Neuron (in vitro differentiated cells): ENCODE measurements around the gene LINGO1.

ENCODE experiments used
- H2AFZ ChIP-seq: one replicate; pipeline ENCODE4 v1.6.1; 2013; ENCODE audit warnings: low read depth, mild to moderate bottlenecking, inconsistent platforms, low read length, moderate library complexity
- H3K27me3 ChIP-seq: one replicate; pipeline ENCODE4 v1.6.1; 2013; ENCODE audit warnings: low read length; ENCODE audit not compliant: insufficient read depth
- H3K36me3 ChIP-seq: one replicate; pipeline ENCODE4 v1.6.1; 2013; ENCODE audit warnings: low read length; ENCODE audit not compliant: insufficient read depth
- H3K4me1 ChIP-seq: one replicate; pipeline ENCODE4 v1.6.1; 2013; ENCODE audit warnings: low read length; ENCODE audit not compliant: insufficient read depth
- H3K4me3 ChIP-seq: 2 replicates; pipeline ENCODE4 v1.5.1; 2013; ENCODE audit warnings: mild to moderate bottlenecking, low read length, moderate library complexity
- H3K9me3 ChIP-seq: one replicate; pipeline ENCODE4 v1.6.1; 2013; ENCODE audit warnings: low read length

LINGO1 gene

DNA sequence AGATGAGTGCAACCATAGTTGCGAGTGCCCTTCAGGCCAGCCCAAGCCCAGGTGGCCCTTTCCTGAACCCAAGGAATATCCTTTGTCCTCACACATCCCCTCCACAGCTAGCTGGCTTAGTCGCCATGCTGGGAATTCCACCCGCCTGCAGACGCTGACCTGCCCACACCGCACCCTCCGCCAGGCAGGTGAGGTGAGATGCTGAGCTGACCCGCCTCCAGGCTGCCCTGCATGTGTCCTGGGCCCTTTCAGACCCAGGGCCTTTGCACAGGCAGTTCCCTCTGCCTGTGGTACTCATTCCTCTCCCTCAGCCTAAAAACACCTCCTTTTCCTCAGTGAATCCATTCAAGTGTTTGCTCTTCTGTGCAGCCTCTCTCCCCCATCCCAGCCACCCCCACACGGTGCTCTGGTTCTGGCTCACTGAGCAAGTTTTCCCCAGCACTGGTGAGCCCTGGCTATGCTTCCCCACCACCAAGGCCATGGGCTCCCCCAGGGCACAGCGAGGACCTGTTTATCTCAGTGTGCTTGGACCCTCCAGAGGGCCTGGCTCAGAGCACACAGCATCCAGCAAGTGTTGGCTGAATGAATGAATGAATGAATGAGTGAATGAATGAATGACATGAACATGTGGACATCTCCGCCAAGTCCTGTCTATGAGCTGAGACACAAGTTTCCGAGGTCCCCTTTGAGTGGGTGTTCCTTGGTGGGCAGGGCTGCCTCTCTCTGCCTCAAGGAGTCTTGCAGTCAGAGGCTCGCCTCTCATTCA lies 33.0 kb upstream of the LINGO1 start:
- peaks cover 16% of the 10 kb centered on the region for H3K27me3 ChIP-seq
- H3K4me1 ChIP-seq, result peaks cover 4% of the 10 kb centered on the region
- H3K4me3 ChIP-seq, result no peak overlapping the region
- no peak overlapping the region for H2AFZ ChIP-seq
- H3K9me3 ChIP-seq, result no peaks in the 10 kb centered on the region
- H3K36me3 ChIP-seq, result no peaks in the 10 kb centered on the region

DNA sequence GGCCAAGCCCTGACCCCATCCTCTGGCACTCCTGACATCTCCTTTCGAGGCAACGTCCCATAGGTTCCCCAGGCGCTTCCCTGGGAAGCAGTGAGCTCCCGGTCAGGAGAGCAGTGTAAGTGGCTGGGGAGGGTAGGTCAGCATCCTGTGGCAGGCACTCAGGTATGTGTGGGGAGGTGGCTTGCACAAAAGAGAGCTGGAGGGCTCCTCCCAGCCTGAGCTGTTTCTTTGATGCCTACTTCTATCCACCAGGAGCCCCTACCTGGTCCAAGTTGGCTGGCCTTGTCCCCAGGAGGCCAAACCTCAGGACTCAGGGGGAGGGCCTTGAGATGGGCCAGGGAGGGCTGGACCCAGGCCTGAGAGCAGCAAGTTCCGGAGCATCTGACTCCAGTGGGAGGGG lies 31.7 kb upstream of the LINGO1 start:
- peaks cover 4% of the 10 kb centered on the region for H3K4me1 ChIP-seq

DNA sequence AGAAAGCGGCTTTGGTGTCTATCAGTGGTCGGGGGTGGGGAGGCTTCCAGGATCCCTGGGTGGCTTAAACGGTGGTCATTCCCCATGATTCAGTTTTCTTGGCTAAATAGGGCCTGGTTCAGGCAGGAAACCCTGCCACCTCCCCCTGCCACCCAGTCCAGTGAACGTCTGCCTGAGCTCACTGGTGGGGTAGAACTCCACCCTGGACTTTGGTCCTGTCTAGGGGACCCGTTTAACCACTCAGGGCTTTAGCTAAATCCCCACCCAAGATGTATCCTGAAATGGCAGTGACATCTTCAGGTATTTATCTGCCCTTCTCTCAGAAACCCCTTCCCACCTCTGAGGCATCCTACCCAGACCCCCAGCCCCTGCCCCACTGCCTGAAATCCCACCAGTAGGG lies 30.5 kb upstream of the LINGO1 start:
- Histone ChIP-seq H3K27me3 (peaks cover 11% of the 10 kb centered on the region), H3K4me3 (no peak overlapping the region), H3K4me1 (peaks cover 4% of the 10 kb centered on the region), H3K36me3 (no peaks in the 10 kb centered on the region), H3K9me3 (no peaks in the 10 kb centered on the region), H2AFZ (no peak overlapping the region)

More for the DNA sequence above, 31.7 kb upstream of the LINGO1 start:
- Histone ChIP-seq H2AFZ (no peak overlapping the region), H3K9me3 (no peaks in the 10 kb centered on the region), H3K4me3 (no peak overlapping the region), H3K36me3 (no peaks in the 10 kb centered on the region), H3K27me3 (peaks cover 16% of the 10 kb centered on the region)

DNA sequence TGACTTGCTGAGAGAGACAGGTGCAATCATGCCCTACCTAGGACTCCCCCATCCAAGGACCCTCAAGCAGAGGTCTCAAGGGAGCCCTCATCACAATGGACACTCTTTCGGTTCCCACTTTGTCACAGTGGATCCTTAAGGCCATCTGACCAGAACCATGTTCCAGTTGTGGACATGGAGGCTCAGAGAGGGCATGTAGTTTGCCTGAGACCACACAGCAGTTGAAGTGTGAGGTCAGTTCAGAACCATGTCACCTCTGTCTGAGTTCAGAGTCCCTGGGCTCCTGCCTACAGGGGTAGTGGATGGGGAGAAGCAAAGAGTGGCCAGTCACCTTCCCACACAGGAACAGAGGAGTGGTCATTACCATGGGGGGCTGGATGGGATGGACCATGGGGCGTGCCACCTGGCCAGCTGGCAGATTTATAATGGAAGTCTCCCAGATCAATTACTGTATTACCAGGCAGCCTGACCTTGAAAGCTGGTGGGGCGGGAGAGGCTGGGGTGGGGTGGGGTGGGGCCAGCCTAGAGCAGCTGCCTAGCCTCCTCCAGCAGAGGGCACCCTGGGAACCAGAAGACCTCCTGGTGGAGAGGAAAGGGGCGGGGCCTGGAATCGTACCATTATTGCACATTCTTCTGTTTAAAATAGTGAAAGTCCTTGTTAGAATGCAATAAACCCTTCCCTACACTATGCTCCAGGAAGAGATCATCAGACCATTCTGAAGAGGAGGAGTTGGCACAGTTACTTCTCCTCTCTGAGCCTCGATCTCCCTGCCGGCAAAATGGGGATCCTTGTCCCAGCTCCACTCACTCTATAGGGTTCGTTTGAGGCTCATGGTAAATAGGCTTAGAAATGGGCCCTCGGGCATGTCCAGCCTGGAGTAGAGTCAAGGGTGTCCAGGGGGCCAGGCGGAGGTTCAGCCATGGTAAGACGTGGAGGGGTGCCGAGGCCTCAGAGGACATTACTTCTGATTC lies 26.9 kb upstream of the LINGO1 start:
- Histone ChIP-seq H2AFZ (no peak overlapping the region), H3K4me3 (no peak overlapping the region), H3K27me3 (peaks cover 25% of the 10 kb centered on the region), H3K9me3 (no peaks in the 10 kb centered on the region), H3K4me1 (peaks cover 4% of the 10 kb centered on the region), H3K36me3 (no peaks in the 10 kb centered on the region)

DNA sequence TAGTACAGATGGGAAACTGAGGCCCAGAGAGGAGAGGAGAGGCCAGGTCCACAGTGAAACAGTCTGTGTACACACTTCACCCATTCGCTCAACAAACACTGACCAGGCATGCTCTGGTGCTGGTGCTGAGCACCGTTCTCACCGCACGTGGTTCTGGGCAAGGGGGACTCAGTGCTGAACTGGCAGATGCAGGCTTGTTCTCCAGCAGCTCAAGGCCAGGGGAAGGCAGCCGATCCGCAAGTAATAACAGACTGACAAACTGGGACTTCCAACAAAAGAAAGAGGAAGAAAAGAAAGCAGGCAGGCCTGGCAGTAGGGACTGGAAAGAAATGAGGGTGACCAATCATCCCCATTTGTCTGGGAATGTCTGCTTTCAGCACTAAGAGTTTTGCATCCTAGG lies 25.6 kb upstream of the LINGO1 start:
- Histone ChIP-seq H3K27me3 (peaks cover 25% of the 10 kb centered on the region), H2AFZ (no peak overlapping the region), H3K4me1 (no peaks in the 10 kb centered on the region), H3K36me3 (no peaks in the 10 kb centered on the region), H3K9me3 (peaks cover 3% of the 10 kb centered on the region), H3K4me3 (no peak overlapping the region)

DNA sequence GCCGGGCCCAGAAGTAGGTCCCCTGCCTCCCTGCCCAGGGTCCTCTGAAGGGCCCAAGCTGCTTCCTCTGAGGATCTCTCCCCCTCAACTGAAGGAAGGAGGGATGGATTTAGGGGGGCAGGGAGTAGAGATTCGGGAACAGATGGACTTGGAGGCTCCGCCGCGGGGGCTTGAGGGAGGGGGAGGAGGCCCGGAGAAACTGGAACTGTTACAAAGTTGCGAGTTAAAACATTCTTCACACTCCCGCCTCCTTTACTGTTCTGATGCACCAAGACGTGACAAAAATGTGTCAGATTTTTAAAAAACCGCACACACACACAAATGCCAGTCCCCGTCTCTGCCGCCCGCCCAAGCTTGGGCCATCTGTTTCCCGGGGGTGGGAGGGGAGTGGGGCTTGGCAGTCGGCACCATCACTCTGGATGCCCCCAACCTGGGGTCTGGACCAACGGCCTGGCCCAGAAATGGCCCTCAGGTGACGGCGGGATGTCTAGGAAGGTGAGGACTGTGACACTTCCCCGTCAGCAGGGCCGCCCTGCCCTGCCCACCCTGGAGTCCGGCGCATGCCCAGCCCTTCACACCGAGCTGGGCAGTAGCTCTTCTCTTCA lies 25.0 kb upstream of the LINGO1 start:
- no peak overlapping the region for H2AFZ ChIP-seq
- no peak overlapping the region for H3K4me3 ChIP-seq
- H3K4me1 ChIP-seq, result no peaks in the 10 kb centered on the region
- peaks cover 3% of the 10 kb centered on the region for H3K9me3 ChIP-seq
- peaks cover 25% of the 10 kb centered on the region for H3K27me3 ChIP-seq
- H3K36me3 ChIP-seq, result no peaks in the 10 kb centered on the region

DNA sequence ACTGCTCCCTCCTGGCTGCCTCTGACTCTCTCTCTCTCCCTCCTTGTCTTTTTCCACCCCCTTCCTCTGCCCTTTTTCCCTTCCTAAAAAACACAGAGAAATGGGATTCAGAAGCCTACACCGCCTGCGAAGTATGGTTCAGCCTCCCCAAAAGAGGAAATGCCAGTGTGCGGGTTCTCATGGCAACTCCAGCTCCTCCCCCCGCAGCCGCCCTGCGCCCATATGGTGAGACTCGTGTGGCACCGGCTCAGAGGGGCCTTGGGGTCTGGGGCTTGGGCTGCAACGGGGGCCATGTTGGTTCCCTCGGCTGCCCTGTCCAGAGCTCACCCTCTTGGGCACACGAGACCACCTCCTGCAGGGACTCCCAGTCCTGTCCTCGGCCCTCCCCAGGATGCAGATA lies 23.6 kb upstream of the LINGO1 start:
- no peaks in the 10 kb centered on the region for H3K4me1 ChIP-seq
- no peak overlapping the region for H3K4me3 ChIP-seq
- H3K36me3 ChIP-seq, result no peaks in the 10 kb centered on the region
- H3K9me3 ChIP-seq, result peaks cover 3% of the 10 kb centered on the region
- H3K27me3 ChIP-seq, result peaks cover 23% of the 10 kb centered on the region
- no peak overlapping the region for H2AFZ ChIP-seq

DNA sequence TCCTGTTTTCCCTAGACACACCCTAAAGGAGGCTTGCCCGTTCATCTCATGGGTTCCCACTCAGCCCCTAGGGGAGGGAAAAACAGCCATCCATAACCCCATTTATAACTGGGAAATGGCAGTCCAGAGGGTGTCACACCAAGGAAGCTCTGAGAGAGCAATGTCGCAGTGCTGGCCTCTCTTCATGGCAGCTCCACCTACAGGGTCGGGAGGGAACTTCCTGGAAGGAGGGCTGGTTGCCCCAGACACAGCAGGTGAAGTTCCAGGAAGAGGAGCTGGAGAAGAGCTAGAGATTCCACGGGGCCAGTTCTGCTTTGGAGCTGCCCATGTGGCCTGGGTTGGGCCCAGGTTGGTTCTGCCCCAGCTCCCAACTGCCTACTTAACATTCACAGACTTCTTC lies 22.3 kb upstream of the LINGO1 start:
- Histone ChIP-seq H3K27me3 (peaks cover 25% of the 10 kb centered on the region), H3K4me3 (no peak overlapping the region), H3K36me3 (no peaks in the 10 kb centered on the region)

DNA sequence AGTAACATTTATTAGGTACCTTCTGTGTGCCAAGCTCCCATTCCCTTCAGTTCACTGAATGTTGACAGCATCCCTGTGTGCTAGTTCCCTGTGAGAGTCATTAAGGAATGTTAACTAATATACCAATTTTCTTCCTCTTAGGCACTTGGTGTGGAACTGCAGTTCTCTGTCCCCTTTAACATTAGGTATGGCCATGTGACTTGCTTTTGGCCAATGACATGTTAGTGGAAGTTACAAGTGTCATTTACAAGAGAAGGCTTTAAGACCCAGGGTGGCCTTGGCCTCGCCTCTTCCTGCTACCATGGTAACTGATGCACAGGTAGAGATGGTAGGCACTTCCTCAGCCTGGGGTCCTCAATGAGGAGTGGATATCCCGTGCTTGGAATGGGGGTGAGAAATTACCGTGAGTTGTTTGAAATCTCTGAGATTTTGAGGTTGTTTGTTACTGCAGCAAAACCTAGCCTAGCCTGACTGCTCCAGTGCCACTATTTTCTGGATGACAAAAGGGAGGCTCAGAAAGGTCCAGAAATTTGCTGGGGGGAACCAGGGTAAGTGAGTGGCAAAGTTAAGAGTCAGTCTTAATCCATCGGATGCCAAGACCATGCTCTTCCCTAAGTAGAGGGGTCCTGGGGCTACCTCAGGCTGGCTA lies 21.2 kb upstream of the LINGO1 start:
- peaks cover 25% of the 10 kb centered on the region for H3K27me3 ChIP-seq
- no peaks in the 10 kb centered on the region for H3K36me3 ChIP-seq
- peaks cover 3% of the 10 kb centered on the region for H3K9me3 ChIP-seq
- H2AFZ ChIP-seq, result no peak overlapping the region
- H3K4me3 ChIP-seq, result no peak overlapping the region
- peaks cover 5% of the 10 kb centered on the region for H3K4me1 ChIP-seq

More for the DNA sequence above, 22.3 kb upstream of the LINGO1 start:
- no peak overlapping the region for H2AFZ ChIP-seq
- H3K9me3 ChIP-seq, result peaks cover 3% of the 10 kb centered on the region
- H3K4me1 ChIP-seq, result peaks cover 4% of the 10 kb centered on the region

DNA sequence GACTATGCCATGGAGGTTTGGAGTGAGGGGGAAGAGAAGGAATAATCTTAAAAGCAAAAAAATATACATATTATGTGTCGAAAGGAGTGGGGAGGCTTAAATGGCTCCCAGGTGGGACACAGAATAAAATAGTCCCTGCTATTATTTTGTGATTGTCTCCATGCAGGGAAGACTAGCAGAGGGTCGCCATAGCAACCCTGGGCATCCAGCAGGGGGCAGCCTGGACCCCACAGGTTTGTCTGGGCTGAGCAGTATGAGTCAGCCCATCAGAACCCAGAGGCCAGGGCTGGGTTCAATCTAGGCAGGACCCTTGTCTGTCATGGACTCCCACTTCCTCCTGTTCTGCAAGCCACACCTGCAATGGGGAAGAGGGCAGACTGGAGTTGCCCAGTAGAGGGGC lies 17.6 kb upstream of the LINGO1 start:
- no peaks in the 10 kb centered on the region for H3K36me3 ChIP-seq
- no peak overlapping the region for H3K4me3 ChIP-seq
- H3K27me3 ChIP-seq, result peaks cover 25% of the 10 kb centered on the region
- H3K9me3 ChIP-seq, result peaks cover 3% of the 10 kb centered on the region
- H3K4me1 ChIP-seq, result peaks cover 5% of the 10 kb centered on the region
- H2AFZ ChIP-seq, result no peak overlapping the region

DNA sequence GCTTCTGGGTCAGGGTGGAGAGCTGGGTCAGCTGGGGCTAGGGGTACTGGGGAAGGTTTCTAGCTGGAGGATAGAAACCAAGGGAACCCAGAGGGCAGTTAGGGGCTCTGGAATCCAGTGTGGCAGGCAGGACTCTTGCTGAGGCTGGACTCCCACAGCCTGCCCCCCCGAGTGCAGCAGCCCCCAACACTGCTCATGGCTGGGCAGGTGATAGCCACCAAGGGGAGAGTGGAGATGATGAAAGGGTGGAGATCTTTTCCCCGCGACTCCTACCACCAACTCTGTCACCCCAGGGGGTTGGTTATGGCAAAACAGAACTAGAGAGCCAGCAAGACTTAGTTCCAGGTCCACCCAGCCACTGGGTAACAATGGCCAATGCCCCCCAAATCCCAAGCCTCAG lies 16.9 kb upstream of the LINGO1 start:
- Histone ChIP-seq H3K4me1 (peaks cover 5% of the 10 kb centered on the region), H3K36me3 (no peaks in the 10 kb centered on the region), H2AFZ (no peak overlapping the region), H3K4me3 (no peak overlapping the region), H3K27me3 (peaks cover 30% of the 10 kb centered on the region), H3K9me3 (peaks cover 3% of the 10 kb centered on the region)

DNA sequence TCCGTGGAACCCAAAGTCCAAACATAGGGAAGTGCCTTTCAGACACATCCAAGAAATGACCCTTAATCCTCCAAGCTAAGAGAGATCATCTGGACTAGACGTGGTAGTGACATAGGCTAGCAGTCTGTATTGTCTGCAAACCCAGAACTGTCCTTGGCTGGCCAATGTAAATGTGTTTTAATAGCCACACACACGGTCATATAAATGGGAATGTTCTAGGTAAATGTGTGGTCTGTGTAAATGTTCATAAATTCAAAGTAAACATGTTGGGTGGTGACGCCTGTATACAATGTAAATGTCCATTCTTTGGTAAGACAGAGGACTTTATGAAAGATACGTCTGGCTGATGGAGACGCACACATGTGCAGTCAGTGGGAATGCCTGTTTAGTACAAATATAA lies 16.3 kb upstream of the LINGO1 start:
- Histone ChIP-seq H3K27me3 (peaks cover 30% of the 10 kb centered on the region), H2AFZ (no peak overlapping the region), H3K4me1 (peaks cover 5% of the 10 kb centered on the region), H3K9me3 (peaks cover 3% of the 10 kb centered on the region), H3K4me3 (no peak overlapping the region), H3K36me3 (no peaks in the 10 kb centered on the region)
